Endothelial cell of umbilical vein (primary cell): ENCODE measurements around the gene MAGI1. TPM values are rescaled to one million over a fixed set of nuclear protein-coding genes. Genes with fewer than 3 reads are reported as not detected.

ENCODE experiments used
- BruUV-seq: library from RNA; stranded (reverse); fragments of 400-500 nt; replicated peaks from 2 replicates; lab custom pipeline; 2021; lab: Mats Ljungman, UMichigan
- CTCF ChIA-PET: fragments of 300-600, 350-600 bp; sonication (Branson Sonifier 250); formaldehyde crosslinking; loops from one replicate; lab custom pipeline; 2021; ENCODE audit warnings: antibody characterized with exemption, inconsistent platforms; lab: Charles Lee
- POLR2A ChIA-PET: fragments of 300-600, 350-600 bp; sonication (Branson Sonifier 250); formaldehyde crosslinking; loops from one replicate; lab custom pipeline; 2021; ENCODE audit warnings: antibody characterized with exemption, inconsistent platforms; lab: Charles Lee
- DNase-seq: peaks from one replicate; pipeline ENCODE4 v3.0.0-alpha.2; 2011; ENCODE audit warnings: low read depth, low spot score
- FAIRE-seq: peaks from 2 replicates; lab custom pipeline; 2011; peaks lifted over from hg19 to GRCh38; lab: Jason Lieb, UNC
- H2AFZ ChIP-seq: 2 replicates; pipeline ENCODE4 v1.6.0; 2012; ENCODE audit warnings: low read depth, low read length, control low read depth, inconsistent platforms
- H3K27ac ChIP-seq: 2 replicates; pipeline ENCODE4 v1.5.1; 2011; ENCODE audit warnings: low read depth, mild to moderate bottlenecking, control low read depth, low read length, moderate library complexity; ENCODE audit not compliant: insufficient read depth
- H3K27me3 ChIP-seq, 2 experiments: 2 replicates each; pipeline versions ENCODE4 v1.6.0 to v1.6.1; 2011; ENCODE audit warnings: low read length in 2 of 2, mixed read lengths in 1 of 2; ENCODE audit not compliant: control insufficient read depth in 2 of 2, insufficient read depth in 2 of 2
- H3K36me3 ChIP-seq, 2 experiments: 2 replicates in 1 of 2; 3 replicates in 1 of 2; pipeline ENCODE4 v1.5.1; 2011; ENCODE audit warnings: low read length in 2 of 2, mild to moderate bottlenecking in 1 of 2, moderate library complexity in 1 of 2; ENCODE audit not compliant: control insufficient read depth in 2 of 2, insufficient read depth in 2 of 2; ENCODE audit errors: extremely low read depth in 1 of 2
- H3K4me1 ChIP-seq: 3 replicates; pipeline ENCODE4 v1.5.1; 2011; ENCODE audit warnings: mild to moderate bottlenecking, low read length; ENCODE audit not compliant: control insufficient read depth, insufficient read depth; ENCODE audit errors: extremely low read depth
- H3K4me2 ChIP-seq: 2 replicates; pipeline ENCODE4 v1.6.1; 2011; ENCODE audit warnings: low read length, control low read depth, mixed read lengths; ENCODE audit not compliant: insufficient read depth
- H3K4me3 ChIP-seq, 3 experiments: fragments of 200-600 bp in 1 of 3; sonication (generic), shearing (Covaris generic) in 1 of 3; replicated peaks in 1 of 3; 2 replicates each; pipeline ENCODE4 v1.5.1; 2011 to 2016; ENCODE audit warnings: control low read depth in 3 of 3, low read length in 3 of 3, mild to moderate bottlenecking in 2 of 3, inconsistent platforms in 1 of 3, low read depth in 1 of 3, moderate library complexity in 1 of 3; ENCODE audit not compliant: insufficient read depth in 1 of 3
- H3K79me2 ChIP-seq: 2 replicates; pipeline ENCODE4 v1.6.0; 2012; ENCODE audit warnings: low read length, inconsistent platforms; ENCODE audit not compliant: control insufficient read depth, insufficient read depth
- H3K9ac ChIP-seq: replicated peaks from 2 replicates; pipeline ENCODE3; 2011; ENCODE audit warnings: low read length, control low read depth; ENCODE audit not compliant: insufficient read depth; ENCODE audit errors: extremely low read depth
- H3K9me1 ChIP-seq: replicated peaks from 3 replicates; pipeline ENCODE4 v1.6.0; 2011; ENCODE audit warnings: mild to moderate bottlenecking, low read length; ENCODE audit not compliant: control insufficient read depth, insufficient read depth; ENCODE audit errors: extremely low read depth
- H3K9me3 ChIP-seq: replicated peaks from 2 replicates; pipeline ENCODE4 v1.5.1; 2012; ENCODE audit warnings: low read length, inconsistent platforms; ENCODE audit not compliant: control insufficient read depth, insufficient read depth
- H4K20me1 ChIP-seq: replicated peaks from 2 replicates; pipeline ENCODE3; 2011; ENCODE audit warnings: mild to moderate bottlenecking, low read length; ENCODE audit not compliant: control insufficient read depth, insufficient read depth; ENCODE audit errors: extremely low read depth
- EZH2 ChIP-seq: IDR thresholded peaks from 2 replicates; pipeline ENCODE4 v1.6.1; 2012; ENCODE audit warnings: borderline replicate concordance, low read depth, mild to moderate bottlenecking, moderate library complexity, low read length, inconsistent platforms; ENCODE audit not compliant: severe bottlenecking
- GATA2 ChIP-seq: IDR thresholded peaks from 2 replicates; pipeline ENCODE4 v1.7.0; 2011; ENCODE audit warnings: low read depth, mild to moderate bottlenecking, moderate library complexity, mixed read lengths, low read length; ENCODE audit not compliant: insufficient read length, insufficient read depth
- JUN ChIP-seq: IDR thresholded peaks from 2 replicates; pipeline ENCODE4 v1.6.1; 2011; ENCODE audit warnings: borderline replicate concordance, low read depth; ENCODE audit not compliant: insufficient read length, insufficient read depth
- MYC ChIP-seq: IDR thresholded peaks from one replicate; pipeline ENCODE4 v1.6.1; 2011; ENCODE audit warnings: mild to moderate bottlenecking, low read depth, low read length
- POLR2A ChIP-seq: IDR thresholded peaks from 2 replicates; pipeline ENCODE4 v1.6.1; 2012; ENCODE audit warnings: low read depth, mild to moderate bottlenecking, control low read depth, low read length
- dilution Hi-C: fragments of 300-500 bp; cut with MboI; formaldehyde crosslinking; loops from one replicate; pipeline ENCODE4 v1.15.0; 2019; ENCODE audit warnings: low sequenced_read_pairs; ENCODE audit not compliant: extremely low pct_ligation_motif_present
- intact Hi-C: fragments of 100-400 bp; cut with micrococcal nuclease; formaldehyde crosslinking; loops from one replicate; pipeline ENCODE4 v1.10.0; 2022
- polyA plus RNA-seq, 4 experiments: library from polyadenylated mRNA; depleted of rRNA in 3 of 4; stranded (reverse) in 3 of 4; unstranded in 1 of 4; fragments of >200 nt; gene quantifications; 2 replicates each; pipeline versions ENCODE4 v1.2.1 to v1.2.3, GENCODE V29; 2011 to 2012; ENCODE audit warnings: missing spikeins in 1 of 4
- total RNA-seq: library from RNA; stranded (reverse); gene quantifications from 2 replicates; pipeline ENCODE4 v1.2.3, GENCODE V29; 2021
- TF ChIP-seq, protein P1 (sequence below): IDR thresholded peaks from 2 replicates; pipeline ENCODE4 v1.6.1; 2011; ENCODE audit not compliant: insufficient read depth, insufficient read length
- TF ChIP-seq, protein P2 (sequence below), 2 donors: IDR thresholded peaks; 1 replicate in 1 of 2; 2 replicates in 1 of 2; pipeline ENCODE4 v1.5.1; 2011; ENCODE audit warnings: low read length in 2 of 2, mild to moderate bottlenecking in 2 of 2, moderate library complexity in 2 of 2, control low read depth in 1 of 2, inconsistent platforms in 1 of 2, low read depth in 1 of 2; ENCODE audit not compliant: insufficient read depth in 1 of 2; ENCODE audit errors: extremely low read depth in 1 of 2

The MAGI1 gene
- total and polyA plus RNA-seq, 2 donors (not counting 3 experiments of a cell fraction or from before 2014, with no cell fraction given): 10.1 to 47.9 TPM

- Histone ChIP-seq H3K9ac (no peak overlapping the region), H3K4me3 (no peak overlapping the region), H3K4me2 (no peak overlapping the region), H3K36me3 (no peaks in the 10 kb centered on the region), H3K79me2 (no peaks in the 10 kb centered on the region), H3K4me1 (no peaks in the 10 kb centered on the region), H3K9me1 (no peaks in the 10 kb centered on the region), H2AFZ (no peak overlapping the region), H3K27ac (no peak overlapping the region), H3K9me3 (no peaks in the 10 kb centered on the region), H4K20me1 (no peaks in the 10 kb centered on the region), H3K27me3 (peaks cover 6 to 14% of the 10 kb centered on the region in 2 experiments)
- no peak for TF ChIP-seq MYC
- TF ChIP-seq, protein P1, sequence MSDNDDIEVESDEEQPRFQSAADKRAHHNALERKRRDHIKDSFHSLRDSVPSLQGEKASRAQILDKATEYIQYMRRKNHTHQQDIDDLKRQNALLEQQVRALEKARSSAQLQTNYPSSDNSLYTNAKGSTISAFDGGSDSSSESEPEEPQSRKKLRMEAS: no peak
- TF ChIP-seq POLR2A: no peak
- TF ChIP-seq JUN: no peak
- TF ChIP-seq, protein P2, sequence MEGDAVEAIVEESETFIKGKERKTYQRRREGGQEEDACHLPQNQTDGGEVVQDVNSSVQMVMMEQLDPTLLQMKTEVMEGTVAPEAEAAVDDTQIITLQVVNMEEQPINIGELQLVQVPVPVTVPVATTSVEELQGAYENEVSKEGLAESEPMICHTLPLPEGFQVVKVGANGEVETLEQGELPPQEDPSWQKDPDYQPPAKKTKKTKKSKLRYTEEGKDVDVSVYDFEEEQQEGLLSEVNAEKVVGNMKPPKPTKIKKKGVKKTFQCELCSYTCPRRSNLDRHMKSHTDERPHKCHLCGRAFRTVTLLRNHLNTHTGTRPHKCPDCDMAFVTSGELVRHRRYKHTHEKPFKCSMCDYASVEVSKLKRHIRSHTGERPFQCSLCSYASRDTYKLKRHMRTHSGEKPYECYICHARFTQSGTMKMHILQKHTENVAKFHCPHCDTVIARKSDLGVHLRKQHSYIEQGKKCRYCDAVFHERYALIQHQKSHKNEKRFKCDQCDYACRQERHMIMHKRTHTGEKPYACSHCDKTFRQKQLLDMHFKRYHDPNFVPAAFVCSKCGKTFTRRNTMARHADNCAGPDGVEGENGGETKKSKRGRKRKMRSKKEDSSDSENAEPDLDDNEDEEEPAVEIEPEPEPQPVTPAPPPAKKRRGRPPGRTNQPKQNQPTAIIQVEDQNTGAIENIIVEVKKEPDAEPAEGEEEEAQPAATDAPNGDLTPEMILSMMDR (IDR thresholded peaks at IDR 0.05; ENCODE audit: extremely low read depth in 1 of 2, insufficient read depth in 1 of 2, low read depth in 1 of 2, low read length in 2 of 2): no peak
- intact Hi-C loops: no loop called here
- ChIA-PET POLR2A (no interaction called here), CTCF (interaction anchor here (1.2 to 1.7 kb wide), 4 partner anchors 12 to 109 kb away, joined by 3 to 4 read pairs (median 4); no protein-coding TSS in a partner anchor)
- BruUV-seq: no TSS peak
- FAIRE-seq (no peak), DNase-seq (no peak)
- dilution Hi-C loops: no loop called here
These were observed 708.6 kb downstream of the MAGI1 start for GRCh38 chr3:65330072-65330471.

GRCh38 chr3:65328148-65328547, 710.6 kb downstream of the MAGI1 start:
- Histone ChIP-seq H4K20me1 (no peaks in the 10 kb centered on the region), H3K27ac (no peak overlapping the region), H3K4me3 (no peak overlapping the region), H3K9ac (no peak overlapping the region), H3K79me2 (no peaks in the 10 kb centered on the region), H3K36me3 (no peaks in the 10 kb centered on the region), H2AFZ (no peak overlapping the region), H3K27me3 (peaks cover 6 to 14% of the 10 kb centered on the region in 2 experiments), H3K4me1 (no peaks in the 10 kb centered on the region), H3K9me1 (no peaks in the 10 kb centered on the region), H3K9me3 (no peaks in the 10 kb centered on the region), H3K4me2 (no peak overlapping the region)
- TF ChIP-seq EZH2 (no peak), JUN (no peak), GATA2 (no peak), MYC (no peak)
- TF ChIP-seq, protein P2 (IDR thresholded peaks at IDR 0.05; ENCODE audit: extremely low read depth in 1 of 2, insufficient read depth in 1 of 2, low read depth in 1 of 2, low read length in 2 of 2): no peak
- TF ChIP-seq, protein P1: no peak
- CTCF ChIA-PET: no interaction called here
- POLR2A ChIA-PET: no interaction called here
- dilution Hi-C loops: no loop called here
- no TSS peak for BruUV-seq
- FAIRE-seq: no peak
- no peak for DNase-seq
- intact Hi-C loops: no loop called here
